Stimulated activated memory B cell treated with anti-CD40 and anti-IgM and Interleukin-4, amounts not matched to agents 10 μg/mL and 1 μg/mL and 100 μg/mL, for 72 hours (primary cell): ENCODE measurements around the gene EID1.

Experiments used
- ATAC-seq: fragments of 150-1000 bp; cut with Tn5 transposase; 2 replicates; pipeline ENCODE4 v1.10.0; 2021
- H3K27ac Mint-ChIP-seq: one replicate; pipeline ENCODE4 v1.8.0; 2022; ENCODE audit warnings: mild to moderate bottlenecking, mixed read lengths
- H3K27me3 Mint-ChIP-seq: one replicate; pipeline ENCODE4 v1.8.0; 2022; ENCODE audit warnings: mixed read lengths
- H3K36me3 Mint-ChIP-seq: one replicate; pipeline ENCODE4 v1.8.0; 2022; ENCODE audit warnings: mixed read lengths
- H3K4me1 Mint-ChIP-seq: one replicate; pipeline ENCODE4 v1.8.0; 2022; ENCODE audit warnings: mixed read lengths
- H3K4me3 Mint-ChIP-seq: one replicate; pipeline ENCODE4 v1.8.0; 2022; ENCODE audit warnings: mild to moderate bottlenecking, moderate library complexity, mixed read lengths
- H3K9me3 Mint-ChIP-seq: one replicate; pipeline ENCODE4 v1.8.0; 2022; ENCODE audit warnings: mixed read lengths

Gene EID1

DNA sequence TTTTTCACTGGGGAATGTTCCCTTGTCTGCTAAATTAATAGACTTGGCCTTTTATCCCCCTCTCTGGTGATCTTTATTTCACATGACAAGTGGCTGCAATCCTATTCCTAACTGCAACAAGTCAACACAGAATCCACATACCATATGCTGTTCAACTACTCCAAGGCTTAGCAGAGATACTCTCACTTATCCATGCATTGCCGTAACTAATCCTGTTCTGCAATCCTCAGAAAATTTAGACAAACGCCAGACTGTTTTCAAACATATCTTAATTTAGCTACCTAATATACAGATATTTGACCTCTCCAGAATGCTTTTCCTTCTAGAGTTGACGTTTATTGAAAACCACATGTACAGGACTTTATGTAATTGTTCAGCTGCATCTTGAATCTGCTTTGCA lies 37.9 kb downstream of the EID1 start:
- peaks cover 45% of the 10 kb centered on the region for H3K27me3 Mint-ChIP-seq
- no peak overlapping the region for H3K27ac Mint-ChIP-seq
- no peaks in the 10 kb centered on the region for H3K4me1 Mint-ChIP-seq
- H3K36me3 Mint-ChIP-seq, result no peaks in the 10 kb centered on the region
- H3K9me3 Mint-ChIP-seq, result no peaks in the 10 kb centered on the region
- no peak for ATAC-seq
- H3K4me3 Mint-ChIP-seq, result no peak overlapping the region

DNA sequence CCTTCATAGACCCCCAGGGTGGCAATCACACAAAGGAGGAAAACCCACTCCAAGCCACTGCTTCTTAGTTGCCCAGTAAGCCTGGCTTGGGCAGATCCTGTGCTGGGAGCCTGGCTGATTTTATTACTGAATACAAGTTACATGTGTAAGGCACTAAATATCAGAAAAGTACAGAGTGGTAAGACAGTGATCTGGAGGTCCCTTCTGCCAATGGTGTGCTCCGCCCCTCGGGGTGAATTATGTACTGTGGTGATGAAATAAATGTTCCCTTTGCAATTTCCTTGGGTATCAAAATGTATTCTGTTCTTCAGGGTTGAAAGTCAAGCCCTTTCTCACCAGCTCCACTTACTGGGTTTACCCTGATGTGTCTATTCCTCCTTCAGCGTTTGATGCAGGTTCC lies 38.8 kb downstream of the EID1 start:
- ATAC-seq, result no peak
- Mint-ChIP-seq H3K27me3 (peaks cover 41% of the 10 kb centered on the region), H3K27ac (no peak overlapping the region), H3K4me1 (no peaks in the 10 kb centered on the region), H3K4me3 (no peak overlapping the region), H3K9me3 (no peaks in the 10 kb centered on the region), H3K36me3 (no peaks in the 10 kb centered on the region)

DNA sequence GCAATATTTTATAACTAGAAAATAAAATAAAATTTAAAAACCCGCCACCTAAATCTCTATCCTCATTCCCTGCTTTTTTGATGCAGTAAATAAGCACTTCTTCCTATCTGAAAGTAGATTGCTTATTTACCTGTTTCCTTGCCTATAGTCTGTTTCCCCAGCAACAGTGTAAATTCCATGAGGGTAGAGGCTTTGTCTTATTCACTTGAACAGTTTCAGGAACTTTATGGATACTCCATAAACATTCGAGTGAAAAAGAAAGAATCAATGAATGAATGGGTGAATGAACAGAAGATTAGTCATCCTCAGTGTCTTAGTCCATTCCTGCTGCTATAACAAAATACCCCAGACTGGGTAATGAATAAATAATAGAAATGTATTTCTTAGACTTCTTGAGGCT lies 44.1 kb downstream of the EID1 start:
- no peak overlapping the region for H3K27ac Mint-ChIP-seq
- no peaks in the 10 kb centered on the region for H3K36me3 Mint-ChIP-seq
- H3K4me1 Mint-ChIP-seq, result no peaks in the 10 kb centered on the region
- H3K27me3 Mint-ChIP-seq, result peaks cover 34% of the 10 kb centered on the region
- no peak overlapping the region for H3K4me3 Mint-ChIP-seq
- ATAC-seq, result no peak
- no peaks in the 10 kb centered on the region for H3K9me3 Mint-ChIP-seq

DNA sequence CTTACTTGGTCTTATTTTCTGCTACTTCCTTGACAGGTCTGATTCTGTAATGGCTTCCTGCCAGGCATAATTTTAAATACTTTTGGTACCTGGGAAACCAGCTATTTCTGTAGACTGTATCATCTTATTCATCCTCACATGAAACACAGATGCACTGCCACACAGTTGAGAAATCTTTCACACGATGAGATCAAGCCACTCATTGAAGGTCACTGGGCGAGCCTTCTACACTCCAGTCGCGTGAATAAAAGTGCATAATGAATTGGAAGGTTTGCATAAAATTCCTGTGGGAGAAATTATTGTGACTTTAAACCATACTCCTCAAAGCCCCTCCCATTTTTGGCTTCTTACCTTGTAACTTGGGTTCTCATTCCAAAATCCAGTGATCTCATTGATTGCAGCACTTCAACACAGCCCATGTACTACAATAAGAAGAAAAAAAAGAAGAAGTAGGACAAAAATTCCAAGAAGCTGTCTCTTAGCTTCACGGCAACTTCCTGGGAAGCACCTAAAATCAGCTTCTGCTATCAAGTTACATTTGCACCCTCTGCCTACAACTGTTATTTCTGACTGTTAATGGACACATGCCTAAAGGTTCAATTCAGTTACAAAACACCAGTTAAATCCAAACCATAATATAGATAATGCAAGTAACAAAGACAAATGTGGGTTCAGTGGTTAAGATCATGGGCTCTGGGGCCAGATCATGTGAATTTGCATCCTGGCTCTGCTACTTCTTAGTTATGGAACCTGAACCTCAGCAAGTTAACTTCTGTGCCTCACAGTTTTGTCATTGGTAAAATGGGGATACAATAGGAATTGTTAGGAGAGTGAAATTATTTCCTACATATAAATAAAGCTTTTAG lies 46.8 kb downstream of the EID1 start:
- Mint-ChIP-seq H3K4me3 (no peak overlapping the region), H3K27ac (no peak overlapping the region), H3K4me1 (no peaks in the 10 kb centered on the region), H3K36me3 (no peaks in the 10 kb centered on the region), H3K9me3 (no peaks in the 10 kb centered on the region), H3K27me3 (peaks cover 41% of the 10 kb centered on the region)
- ATAC-seq, result no peak

DNA sequence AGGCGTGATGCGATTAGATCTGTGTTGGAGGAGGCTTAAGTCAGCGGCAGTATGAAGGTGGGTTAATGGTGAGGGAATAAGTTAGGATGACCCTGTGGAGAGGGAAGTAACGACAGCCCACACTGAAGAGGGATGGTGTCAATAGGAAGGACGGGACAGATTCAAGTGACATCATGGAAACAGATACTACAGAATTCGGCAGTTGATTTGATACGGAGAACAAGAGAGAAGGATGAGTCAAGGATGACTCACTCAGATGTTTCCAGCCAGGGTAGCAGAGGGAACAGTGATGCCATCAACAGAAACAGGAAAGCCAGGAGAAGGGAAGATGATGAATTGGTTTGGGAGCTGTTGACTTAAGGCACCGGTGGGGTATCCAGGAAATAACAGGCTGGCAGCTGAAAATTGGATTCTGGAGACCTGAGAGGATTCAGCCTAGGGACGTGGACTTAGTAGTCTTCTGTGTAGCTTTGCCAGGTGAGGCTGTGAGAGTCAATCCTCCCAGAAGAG lies 47.8 kb downstream of the EID1 start:
- Mint-ChIP-seq H3K4me3 (no peak overlapping the region), H3K27ac (no peak overlapping the region), H3K9me3 (no peaks in the 10 kb centered on the region), H3K27me3 (peaks cover 34% of the 10 kb centered on the region), H3K4me1 (no peaks in the 10 kb centered on the region), H3K36me3 (no peaks in the 10 kb centered on the region)
- ATAC-seq, result no peak

DNA sequence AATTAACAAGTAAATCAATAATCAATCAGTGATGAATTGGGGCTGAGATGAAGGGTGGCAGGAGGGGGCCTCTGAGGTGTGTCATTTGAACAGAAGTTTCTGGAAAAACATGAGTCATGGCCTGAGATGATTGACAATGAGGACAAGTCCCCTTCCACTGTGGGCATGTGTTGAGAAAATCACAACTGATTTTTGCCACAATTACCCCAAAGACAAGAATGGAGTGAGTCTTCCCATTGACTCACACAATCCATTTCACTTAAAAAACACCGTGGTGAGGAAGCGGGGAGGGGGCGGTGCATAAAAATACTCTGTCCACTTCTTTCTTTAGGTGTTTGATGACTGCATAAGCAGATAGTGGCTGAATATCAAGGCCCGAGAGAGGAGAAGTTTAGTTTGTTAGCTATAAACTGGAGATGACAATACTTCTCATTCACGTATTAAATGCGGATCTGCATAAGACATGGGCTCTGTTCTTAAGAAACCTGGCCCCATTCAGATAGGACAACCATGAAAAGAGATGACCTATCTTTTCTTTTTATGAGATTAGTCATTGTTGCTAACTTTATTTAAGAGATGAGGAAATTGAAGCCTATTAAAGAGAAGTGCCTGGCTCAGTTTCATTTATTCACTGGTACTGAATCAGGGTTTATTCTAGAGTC lies 51.1 kb downstream of the EID1 start:
- no peaks in the 10 kb centered on the region for H3K4me1 Mint-ChIP-seq
- no peaks in the 10 kb centered on the region for H3K9me3 Mint-ChIP-seq
- H3K4me3 Mint-ChIP-seq, result no peak overlapping the region
- ATAC-seq, result no peak
- peaks cover 30% of the 10 kb centered on the region for H3K27me3 Mint-ChIP-seq
- no peaks in the 10 kb centered on the region for H3K36me3 Mint-ChIP-seq
- H3K27ac Mint-ChIP-seq, result no peak overlapping the region

DNA sequence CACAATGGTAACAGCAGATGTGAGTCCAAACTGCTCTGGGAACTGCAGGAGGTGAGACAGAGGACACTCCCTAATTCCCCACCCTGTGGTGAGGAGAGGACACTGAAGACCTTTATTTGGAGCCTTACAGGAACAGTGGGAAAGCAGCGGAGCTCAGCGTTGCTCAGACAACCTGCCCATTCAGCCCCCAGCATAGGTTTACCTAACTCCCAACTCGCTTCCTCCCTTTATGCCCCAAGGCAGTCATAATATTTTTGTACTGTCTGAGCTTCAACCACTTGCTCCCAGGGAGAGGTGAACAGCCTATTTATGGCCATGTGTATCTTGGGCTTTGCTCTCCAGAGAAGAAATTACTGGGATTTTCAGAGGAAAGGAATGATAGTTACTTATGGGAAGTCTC lies 51.7 kb downstream of the EID1 start:
- Mint-ChIP-seq H3K4me3 (no peak overlapping the region), H3K4me1 (no peaks in the 10 kb centered on the region), H3K9me3 (no peaks in the 10 kb centered on the region), H3K36me3 (no peaks in the 10 kb centered on the region), H3K27ac (no peak overlapping the region), H3K27me3 (peaks cover 30% of the 10 kb centered on the region)
- ATAC-seq, result no peak
